ENCODE measurements around the gene YLPM1.

- TF ChIP-seq CTCF (IDR thresholded peaks at IDR 0.05) (peak in 3 of 4 experiments; percentile 67 to 82 (median 77)), POLR2AphosphoS5 (IDR thresholded peaks at IDR 0.05) (peak; percentile 97)
Measured at GRCh38 chr14:74762917-74763802, at the start of gene YLPM1.
